Left renal pelvis (tissue), 4 donors: ENCODE results near the gene ELF2. TPM values are rescaled to one million over a fixed set of nuclear protein-coding genes. Genes with fewer than 3 reads are reported as not detected.
"Not testable (repeated sequence)": the region's sequence is repeated elsewhere in the genome, so short reads cannot be mapped to it uniquely, and the experiment has no call there.

Experiments used
- DNase-seq, 4 donors: peaks; one replicate each; pipeline ENCODE4 v3.0.0-alpha.2; 2013; ENCODE audit warnings: low read depth in 4 of 4, low spot score in 3 of 4
- polyA plus RNA-seq, 4 donors: library from polyadenylated mRNA; unstranded; fragments of 120-200 nt; gene quantifications; one replicate each; pipeline ENCODE4 v1.2.1, GENCODE V29; 2013; ENCODE audit not compliant: insufficient read length in 4 of 4

The ELF2 gene
- polyA plus RNA-seq, 4 donors: 58.3 to 72.7 (median 65.0) TPM

DNA sequence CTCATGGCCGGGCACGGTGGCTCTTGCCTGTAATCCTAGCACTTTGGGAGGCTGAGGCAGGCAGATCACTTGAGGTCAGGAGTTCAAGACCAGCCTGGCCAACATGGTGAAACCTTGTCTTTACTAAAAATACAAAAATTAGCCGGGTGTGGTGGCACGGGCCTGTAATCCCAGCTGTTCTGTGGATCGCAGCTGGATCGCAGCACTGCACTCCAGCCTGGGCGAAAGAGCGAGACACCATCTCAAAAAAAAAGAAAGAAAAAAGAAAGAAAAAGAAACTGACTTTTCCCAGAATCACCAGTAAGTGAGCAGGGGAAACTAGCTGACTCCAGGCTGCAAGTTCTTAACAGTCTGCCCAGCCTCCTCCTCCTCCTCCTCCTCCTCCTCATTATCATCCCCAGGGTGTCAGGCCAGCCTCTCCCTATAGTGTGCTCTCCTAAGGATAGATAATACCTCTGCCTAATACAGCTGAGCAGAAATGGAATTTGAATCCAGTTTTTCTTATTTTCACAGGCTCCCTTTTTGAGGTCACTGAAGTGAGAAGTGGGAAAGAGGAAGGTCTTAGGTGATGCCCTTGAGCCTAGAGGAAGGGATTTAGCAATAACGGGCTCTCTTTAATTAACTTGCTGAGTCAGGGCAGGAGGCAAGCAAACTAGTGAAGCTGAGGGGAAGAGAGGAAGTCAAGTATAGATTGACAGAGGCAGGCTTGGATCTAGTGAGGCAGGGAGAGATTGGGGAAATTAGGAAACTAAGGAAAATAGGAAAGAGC is 11.8 kb upstream of the ELF2 start:
- DNase-seq: no peak

DNA sequence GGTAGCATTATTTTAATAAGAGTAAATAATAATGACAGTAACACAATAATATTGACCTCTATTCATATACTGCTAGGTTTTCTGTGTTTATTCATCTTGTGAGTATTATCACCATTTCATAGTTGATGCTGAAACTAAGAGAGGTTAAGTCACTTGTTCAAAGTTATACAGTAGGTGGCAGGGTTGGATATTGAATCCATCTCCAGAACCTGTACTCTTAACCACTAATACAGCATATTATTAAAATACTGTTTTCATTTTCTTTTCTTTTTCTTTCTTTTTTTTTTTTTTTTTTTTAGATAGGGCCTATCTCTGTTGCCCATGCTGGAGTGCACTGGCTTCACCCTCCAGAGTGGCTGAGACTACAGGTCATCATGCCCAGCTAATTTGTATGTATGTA is 7.1 kb upstream of the ELF2 start:
- no peak for DNase-seq

DNA sequence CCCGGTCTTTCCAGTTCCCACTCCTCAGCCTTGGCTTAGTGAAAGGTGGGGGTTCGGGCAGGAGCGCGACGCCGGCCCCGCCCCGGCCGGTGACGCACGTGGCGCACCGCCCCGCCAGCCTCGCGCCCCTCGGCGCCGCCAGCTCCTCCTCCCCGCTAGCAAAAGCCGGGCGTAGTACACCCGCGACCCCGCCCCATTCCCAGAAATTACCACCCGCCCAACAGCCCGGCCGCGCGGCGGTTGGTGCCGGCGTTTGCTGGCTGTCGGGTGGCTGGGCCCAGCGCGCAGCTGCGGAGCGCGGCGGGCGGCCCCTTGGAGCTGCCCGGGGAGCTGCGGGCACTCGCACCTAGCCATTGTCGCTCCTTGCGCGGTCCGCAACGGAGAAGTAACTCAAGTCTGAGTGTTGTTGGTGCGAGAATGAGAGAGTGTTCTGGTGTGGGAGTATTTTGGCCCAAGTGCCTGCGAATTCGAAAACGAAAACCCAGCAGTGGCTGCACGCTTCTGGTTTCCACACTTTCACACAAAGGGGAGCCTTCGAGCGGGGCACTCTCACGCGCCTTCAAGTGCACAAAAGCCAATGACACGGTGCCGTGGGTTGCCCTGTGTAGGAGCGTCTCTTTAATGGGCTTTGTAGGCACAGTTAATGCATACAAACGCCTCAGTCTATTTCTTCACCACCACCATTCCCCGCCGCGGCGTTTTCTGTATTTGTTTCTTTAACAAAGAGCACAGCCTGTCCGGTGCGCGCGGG is 1.0 kb upstream of the ELF2 start:
- peak; percentile 79 to 90 (median 89) for DNase-seq

DNA sequence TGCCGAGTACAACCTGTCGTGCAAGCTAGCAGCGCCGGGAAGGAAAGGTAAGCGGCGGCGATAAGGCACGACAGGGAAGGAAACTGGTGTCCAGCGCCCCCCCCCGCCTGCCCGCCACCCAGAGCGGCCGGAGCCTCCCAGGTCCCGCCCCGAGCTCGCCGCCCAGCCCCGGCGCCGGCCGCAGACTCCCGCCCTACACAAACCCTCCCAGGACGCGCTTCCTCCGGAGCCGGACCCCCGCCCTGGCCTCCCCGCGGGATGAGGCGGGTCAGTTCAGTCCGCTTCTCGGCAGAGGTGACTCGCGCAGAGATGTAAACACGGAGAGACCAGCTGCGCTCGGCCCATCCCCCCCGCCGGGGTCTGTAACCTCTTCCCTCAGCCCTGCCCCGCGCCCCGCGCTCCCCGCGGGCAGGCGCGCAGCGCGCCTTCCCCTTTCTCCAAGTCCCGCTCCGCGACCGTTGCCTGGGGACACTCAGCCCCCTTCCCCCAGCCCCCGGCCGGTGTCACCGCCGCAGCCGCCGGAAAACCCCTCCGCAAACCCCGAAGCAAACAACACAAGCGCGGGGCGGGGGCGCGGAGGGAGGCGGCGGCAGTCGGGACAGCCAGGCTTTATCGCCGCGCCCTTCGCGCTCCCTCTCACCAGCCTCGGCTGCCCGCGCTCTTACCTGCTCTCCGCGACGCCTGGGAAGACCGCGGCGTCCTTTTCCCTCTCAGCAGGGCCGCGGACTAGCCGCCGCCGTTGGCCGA is 543 bp downstream of the ELF2 start:
- DNase-seq: peak; percentile 50 to 70 (median 55)

DNA sequence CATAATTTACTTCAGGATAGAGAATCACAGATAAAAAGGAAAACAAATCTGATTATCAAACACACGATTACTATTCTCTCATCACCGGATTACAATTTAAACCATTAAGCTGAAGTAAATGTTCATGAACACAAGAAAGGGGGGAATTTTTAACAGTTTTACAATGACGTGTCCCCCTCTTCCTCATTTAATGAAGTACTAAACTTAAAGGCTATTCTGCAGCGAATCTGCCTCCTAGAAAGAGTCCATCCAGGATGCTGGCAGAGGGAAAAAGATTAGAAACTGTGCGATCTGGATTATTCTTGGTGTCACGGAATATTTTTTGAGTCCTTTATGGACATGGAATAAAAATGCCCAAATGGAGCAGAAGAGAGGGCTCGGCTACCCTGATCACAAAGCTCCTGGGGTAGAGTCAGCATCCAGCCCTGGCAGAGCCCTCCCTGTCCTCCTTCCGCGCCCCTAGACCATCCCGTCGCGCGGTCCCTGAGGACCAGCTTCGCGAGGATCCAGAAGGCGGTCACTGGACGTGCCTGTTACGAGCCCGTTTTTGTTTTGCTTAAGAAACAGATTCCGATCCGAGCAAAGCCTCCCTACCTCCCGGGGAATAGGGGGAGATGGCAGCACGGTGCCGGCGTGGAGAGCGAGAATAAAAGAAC is 1.2 kb downstream of the ELF2 start:
- peak in 2 of 4 donors; percentile 29 to 41 for DNase-seq

DNA sequence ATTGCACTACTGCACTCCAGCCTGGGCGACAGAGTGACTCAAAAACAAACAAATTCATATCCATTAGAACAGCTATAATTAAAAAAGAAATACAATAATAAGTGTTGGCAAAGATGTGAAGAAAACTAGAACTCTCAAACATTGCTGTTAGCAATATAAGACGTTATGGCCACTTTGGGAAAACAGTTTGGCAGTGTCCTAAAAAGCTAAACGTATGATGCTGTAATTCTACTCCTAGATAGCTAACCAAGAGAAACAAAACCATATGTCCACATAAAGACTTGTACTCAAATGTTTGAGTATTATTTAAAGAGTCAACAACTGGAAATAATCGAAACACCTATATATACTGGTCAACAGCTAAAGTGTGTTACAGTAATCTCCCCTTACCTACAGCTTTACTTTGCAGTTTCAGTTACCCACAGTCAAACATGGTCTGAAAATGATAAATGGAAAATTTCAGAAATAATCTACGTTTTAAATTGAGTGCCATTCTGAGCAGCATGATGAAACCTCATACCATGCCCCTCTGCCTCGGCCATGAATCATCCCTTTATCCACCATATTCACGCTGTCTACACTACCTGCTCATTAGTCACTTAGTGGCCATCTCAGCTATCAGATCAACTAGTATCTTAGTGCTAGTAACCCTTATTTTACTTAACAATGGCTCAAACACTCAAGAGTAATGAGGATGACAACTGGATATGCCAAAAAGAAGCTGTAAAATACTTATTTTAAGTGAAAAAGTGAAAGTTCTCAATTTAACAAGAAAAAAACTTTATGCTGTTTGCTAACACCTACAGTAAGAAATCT is 4.9 kb downstream of the ELF2 start:
- no peak for DNase-seq

DNA sequence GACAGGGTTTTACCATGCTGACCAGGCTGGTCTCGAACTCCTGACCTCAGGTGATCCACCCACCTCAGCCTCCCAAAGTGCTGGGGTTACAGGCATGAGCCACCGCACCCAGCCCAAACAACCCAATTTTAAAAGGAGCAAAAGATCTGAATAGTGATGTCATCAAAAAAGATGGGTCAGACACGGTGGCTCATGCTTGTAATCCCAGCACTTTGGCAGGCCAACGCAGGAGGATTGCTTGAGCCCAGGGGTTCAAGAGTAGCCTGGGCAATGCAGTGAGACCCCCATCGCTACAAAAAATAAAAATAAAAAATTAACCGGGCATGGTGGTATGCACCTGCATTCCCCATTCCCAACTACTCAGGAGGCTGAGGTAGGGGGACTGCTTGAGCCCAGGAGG is 6.1 kb downstream of the ELF2 start:
- no peak for DNase-seq

DNA sequence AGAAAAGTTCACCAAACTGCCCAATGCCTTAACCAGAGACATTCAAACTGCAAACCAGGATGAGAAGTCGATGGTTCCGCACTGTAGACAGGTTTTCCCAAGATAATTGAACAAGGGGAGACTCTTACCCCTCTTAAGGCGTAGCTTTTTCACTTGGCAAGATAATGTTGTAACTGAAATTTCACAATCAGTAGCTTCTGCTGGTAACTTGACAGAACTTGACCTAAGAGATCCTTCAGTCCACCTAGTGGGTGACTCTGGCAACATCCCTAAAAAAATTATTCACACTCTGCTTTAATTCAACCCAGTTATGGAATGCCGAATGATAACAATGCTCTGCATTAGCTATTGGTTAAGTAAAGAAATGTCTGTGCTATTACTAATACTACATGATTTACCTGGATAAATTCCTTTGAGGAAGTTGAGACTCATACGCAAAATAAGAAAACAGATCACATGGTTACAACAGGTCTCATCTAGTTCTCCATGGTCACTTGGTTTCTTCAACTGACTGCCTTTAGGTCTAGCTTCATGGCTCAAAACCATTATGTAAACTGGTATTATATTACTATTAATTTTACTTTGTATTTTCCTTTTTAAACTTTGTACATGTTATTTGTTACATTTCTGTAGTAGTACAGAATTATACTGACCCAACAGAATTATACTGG is 9.1 kb downstream of the ELF2 start:
- DNase-seq: no peak

DNA sequence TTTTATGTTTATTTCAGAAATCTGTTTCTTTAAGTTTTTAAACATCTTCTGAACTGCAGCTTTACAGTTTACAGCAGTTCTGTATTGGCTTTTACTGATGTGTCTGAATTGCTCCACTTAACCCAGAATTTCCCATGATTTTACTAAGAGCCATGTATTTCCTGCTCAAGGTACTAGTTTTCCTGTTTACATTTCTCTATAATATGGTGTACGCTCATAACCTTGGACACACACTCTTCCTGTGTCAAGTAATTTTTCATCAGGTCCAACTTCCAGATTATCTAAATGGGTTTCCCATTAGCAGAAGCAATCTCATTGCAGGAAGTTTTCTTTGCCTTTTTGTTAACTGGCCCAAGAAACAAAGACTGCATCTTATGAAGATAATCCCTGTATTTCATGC is 12.3 kb downstream of the ELF2 start:
- DNase-seq: no peak

DNA sequence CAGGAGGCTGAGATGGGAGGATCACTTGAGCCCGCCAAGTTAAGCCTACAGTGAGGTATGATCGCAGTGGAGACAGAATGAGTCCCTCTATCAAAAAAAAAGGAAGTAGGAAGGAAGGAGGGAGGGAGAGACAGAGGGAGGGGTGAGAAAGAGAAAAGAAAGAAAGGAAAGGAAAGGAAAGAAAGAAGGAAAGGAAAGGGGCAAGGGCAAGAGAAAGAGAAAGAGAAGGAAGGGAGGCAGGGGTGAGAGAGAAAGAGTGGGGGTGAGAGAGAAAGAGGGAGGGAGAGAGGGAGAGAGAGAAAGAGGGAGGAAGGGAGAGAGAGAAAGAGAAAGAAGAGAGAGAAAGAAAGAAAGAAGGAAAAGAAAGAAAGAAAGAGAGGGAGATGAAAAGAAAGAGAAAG is 13.2 kb downstream of the ELF2 start:
- DNase-seq: no peak

DNA sequence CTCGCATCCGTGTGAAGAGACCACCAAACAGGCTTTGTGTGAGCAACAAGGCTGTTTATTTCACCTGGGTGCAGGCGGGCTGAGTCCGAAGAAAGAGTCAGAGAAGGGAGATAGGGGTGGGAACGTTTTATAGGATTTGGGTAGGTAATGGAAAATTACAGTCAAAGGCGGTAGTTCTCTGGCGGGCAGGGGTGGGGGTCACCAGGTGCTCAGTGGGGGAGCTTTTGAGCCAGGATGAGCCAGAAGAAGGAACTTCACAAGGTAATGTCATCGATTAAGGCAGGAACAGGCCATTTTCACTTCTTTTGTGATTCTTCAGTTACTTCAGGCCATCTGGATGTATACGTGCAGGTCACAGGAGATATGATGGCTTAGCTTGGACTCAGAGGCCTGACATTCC is 19.0 kb downstream of the ELF2 start:
- not testable (repeated sequence) for DNase-seq

DNA sequence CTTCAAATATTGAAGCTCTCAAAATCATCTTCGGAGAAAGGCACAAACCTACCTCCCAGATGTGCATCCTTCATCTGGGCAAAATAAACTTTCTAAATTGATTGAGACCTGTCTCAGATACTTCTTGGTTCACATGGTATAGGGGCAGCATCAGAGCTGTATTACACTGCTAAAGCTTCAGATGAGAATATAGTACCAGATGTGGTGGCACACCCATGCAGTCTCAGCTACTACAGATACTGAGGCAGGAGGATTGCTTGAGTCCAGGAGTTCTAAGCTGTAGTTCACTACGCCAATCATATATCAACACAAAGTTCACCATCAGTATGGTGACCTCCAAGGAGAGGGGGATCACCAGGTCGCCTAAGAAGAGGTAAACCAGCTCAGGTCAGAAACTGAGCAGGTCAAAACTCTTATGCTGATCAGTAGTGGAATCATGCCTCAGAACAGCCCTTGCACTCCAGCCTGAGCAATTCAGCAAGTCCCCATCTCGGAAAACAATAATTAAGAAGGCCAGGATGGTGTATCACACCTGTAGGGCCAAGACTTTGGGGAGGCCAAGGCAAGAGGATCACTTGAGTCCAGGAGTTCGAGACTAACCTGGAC is 22.0 kb downstream of the ELF2 start:
- DNase-seq: no peak

DNA sequence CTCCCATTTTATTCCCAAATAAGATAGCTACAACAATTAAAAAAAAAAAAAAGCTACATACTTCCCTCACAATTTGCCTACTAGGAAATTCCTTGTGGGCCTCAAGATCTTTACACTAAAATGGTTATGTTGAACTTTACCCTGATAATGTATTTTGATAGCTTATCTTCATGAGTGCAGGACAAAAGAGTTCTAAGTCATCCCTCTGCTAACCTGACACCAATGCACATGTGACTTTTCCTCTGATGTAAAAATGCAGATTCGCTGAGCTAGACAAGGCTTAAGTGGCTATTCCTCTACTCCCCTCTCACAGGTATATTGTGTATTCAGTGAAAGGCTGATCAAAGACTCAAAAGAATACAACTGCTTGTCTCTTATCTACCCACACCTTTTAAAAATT is 22.5 kb downstream of the ELF2 start:
- DNase-seq: no peak

DNA sequence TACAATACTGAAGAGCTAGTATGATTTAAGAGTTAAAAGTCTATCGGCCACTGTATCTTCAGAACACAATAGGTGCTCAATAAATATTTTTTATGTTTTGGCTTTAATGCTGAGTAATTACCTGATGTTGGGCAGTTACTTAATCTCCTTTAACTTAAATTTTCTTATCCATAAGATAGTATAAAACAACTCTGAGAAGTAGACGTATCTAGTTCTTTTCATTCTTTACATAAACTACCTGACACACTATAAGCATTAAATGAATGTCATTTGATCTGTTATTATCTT is 22.9 kb downstream of the ELF2 start:
- DNase-seq: no peak

DNA sequence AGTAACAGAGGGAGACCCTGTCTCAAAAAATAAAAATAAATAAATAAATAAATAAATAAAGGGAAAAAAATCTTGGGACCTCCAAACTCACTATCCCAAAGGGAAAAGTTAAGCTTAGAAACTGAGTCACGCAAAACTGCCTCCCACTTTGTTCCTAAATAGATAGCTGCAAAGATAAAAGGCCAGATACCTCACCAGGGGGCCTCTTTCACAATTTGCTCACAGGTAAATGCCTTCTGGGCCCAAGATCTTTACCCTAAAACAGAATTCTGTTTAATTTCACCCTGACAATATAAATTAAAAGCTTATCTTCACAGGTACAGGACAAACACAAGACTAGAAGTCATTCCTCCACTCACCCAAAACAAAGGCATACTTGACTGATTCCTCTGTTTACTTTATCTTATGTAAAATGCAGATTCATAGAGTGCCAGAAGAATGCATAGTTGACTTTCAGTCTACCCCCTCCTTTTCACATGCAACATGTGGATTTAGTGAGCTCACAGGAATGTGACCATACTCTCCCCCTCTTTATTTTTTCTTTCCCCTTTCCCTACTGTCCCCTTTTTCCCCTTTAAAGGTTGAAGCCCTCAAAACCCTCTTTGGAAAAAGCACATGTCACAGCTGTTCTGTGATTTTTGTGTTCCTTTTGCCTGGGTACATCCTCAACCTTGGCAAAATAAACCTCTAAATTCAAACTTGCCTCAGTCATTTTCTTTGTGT is 23.4 kb downstream of the ELF2 start:
- no peak for DNase-seq

DNA sequence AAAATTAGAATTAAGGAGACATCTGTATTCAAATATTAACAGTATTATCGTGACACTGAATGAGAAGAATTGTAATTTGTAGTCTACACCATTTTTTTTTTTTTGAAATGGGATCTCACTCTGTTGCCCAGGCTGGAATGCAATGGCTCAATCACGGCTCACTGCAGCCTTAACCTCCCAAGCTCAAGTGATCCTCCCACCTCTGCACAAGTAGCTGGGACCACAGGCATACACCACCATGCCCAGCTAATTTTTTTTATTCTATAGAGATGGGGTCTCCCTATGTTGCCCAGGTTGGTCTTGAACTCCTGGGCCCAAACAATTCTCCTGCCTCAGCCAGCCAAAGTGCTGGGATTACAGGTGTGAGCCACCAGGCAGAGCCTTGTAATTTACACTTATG is 24.8 kb downstream of the ELF2 start:
- DNase-seq: no peak

DNA sequence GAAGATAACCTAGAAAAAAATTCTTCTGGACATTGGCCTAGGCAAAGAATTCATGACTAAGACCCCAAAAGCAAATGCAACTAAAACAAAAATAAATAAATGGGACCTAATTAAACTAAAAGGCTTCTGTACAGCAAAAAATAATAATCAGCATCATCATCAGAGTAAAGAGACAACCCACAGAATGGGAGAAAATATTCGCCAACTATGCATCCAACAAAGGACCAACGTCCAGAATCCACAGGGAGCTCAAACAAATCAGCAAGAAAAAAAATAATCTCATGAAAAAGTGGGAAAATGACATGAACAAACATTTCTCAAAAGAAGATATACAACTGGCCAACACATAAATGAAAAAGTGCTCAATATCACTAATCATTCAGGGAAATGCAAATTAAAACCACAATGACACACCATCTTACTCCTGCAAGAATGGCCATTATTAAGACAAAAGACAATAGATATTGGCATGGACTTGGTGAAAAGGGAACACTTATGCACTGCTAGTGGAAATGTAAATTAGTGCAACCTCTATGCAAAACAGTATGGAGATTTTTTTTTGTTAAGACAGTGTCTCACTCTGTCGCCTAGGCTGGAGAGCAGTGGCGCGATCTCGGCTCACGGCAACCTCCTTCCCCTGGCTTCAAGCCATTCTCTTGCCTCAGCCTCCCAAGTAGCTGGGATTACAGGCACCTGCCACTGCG is 29.9 kb downstream of the ELF2 start:
- no peak for DNase-seq

DNA sequence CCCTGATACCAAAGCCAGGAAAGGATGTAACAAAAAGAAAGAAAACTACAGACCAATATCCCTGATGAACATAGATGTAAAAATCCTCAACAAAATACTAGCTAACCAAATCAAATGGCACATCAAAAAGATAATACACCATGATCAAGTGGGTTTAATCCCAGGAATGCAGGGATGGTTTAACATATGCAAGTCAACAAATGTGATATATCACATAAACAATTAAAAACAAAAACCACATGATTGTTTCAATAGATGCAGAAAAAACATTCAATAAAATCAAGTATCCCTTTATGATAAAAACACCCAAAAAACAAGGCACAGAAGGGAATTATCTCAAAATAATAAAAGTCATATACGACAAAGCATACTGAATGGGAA is 31.5 kb downstream of the ELF2 start:
- DNase-seq: no peak
